GM23338 (cell line): ENCODE data around the gene TBC1D2B. TPM values are rescaled to one million over a fixed set of nuclear protein-coding genes. Genes with fewer than 3 reads are reported as not detected.
A peak's percentile ranks its signal among the peaks of the same experiment; 100 is the strongest.
"Not testable (repeated sequence)": the region's sequence is repeated elsewhere in the genome, so short reads cannot be mapped to it uniquely, and the experiment has no call there.

Experiments used
- ATAC-seq: fragments of 200-7000 bp; cut with Tn5 transposase; 3 replicates; pipeline ENCODE4 v1.9.1; 2020
- DNase-seq: peaks from one replicate; pipeline ENCODE4 v3.0.0-alpha.2; 2015; ENCODE audit warnings: low spot score
- H2AFZ ChIP-seq: fragments of 200-600 bp; sonication (generic); 2 replicates; pipeline ENCODE4 v1.8.0; 2016; ENCODE audit warnings: antibody characterized with exemption, mild to moderate bottlenecking, moderate library complexity
- H3F3A ChIP-seq: fragments of 200-600 bp; sonication (generic); replicated peaks from 2 replicates; pipeline ENCODE4 v1.8.0; 2017; ENCODE audit warnings: antibody characterized with exemption, mixed run types, low read depth
- H3K27ac ChIP-seq: fragments of 200-600 bp; sonication (generic); 2 replicates; pipeline ENCODE4 v1.6.1; 2016; ENCODE audit warnings: low read depth
- H3K27me3 ChIP-seq: fragments of 200-600 bp; sonication (generic); 2 replicates; pipeline ENCODE4 v1.8.0; 2016; ENCODE audit warnings: mild to moderate bottlenecking, mixed run types, moderate library complexity; ENCODE audit not compliant: insufficient read depth
- H3K36me3 ChIP-seq: fragments of 200-600 bp; sonication (generic); 2 replicates; pipeline ENCODE4 v1.8.0; 2016; ENCODE audit warnings: mild to moderate bottlenecking; ENCODE audit not compliant: insufficient read depth
- H3K4me1 ChIP-seq: fragments of 200-600 bp; sonication (generic); 2 replicates; pipeline ENCODE4 v1.8.0; 2016; ENCODE audit warnings: mild to moderate bottlenecking, moderate library complexity; ENCODE audit not compliant: insufficient read depth
- H3K4me2 ChIP-seq: fragments of 200-600 bp; sonication (generic); 2 replicates; pipeline ENCODE4 v1.7.1; 2017; ENCODE audit warnings: mixed run types
- H3K4me3 ChIP-seq: fragments of 200-600 bp; sonication (generic); 2 replicates; pipeline ENCODE4 v1.6.1; 2016; ENCODE audit warnings: mixed run types
- H3K79me2 ChIP-seq: fragments of 200-600 bp; sonication (generic); replicated peaks from 2 replicates; pipeline ENCODE4 v1.8.0; 2017; ENCODE audit warnings: mild to moderate bottlenecking; ENCODE audit not compliant: insufficient read depth
- H3K9me2 ChIP-seq: fragments of 200-600 bp; sonication (generic); 2 replicates; pipeline ENCODE4 v1.8.0; 2017; ENCODE audit not compliant: insufficient read depth
- H4K20me1 ChIP-seq: fragments of 200-600 bp; sonication (generic); replicated peaks from 2 replicates; pipeline ENCODE4 v1.8.0; 2017; ENCODE audit warnings: mild to moderate bottlenecking; ENCODE audit not compliant: insufficient read depth
- H3K27ac Mint-ChIP-seq: 2 replicates; pipeline ENCODE4 v1.8.0; 2020; ENCODE audit warnings: inconsistent platforms, mild to moderate bottlenecking, moderate library complexity, mixed read lengths
- H3K27me3 Mint-ChIP-seq: 3 replicates; pipeline ENCODE4 v1.8.0; 2022; ENCODE audit warnings: low read depth, mild to moderate bottlenecking, moderate library complexity, mixed read lengths, inconsistent platforms; ENCODE audit not compliant: insufficient read depth, poor library complexity
- H3K36me3 Mint-ChIP-seq: 3 replicates; pipeline ENCODE4 v1.8.0; 2021; ENCODE audit warnings: low read depth, mild to moderate bottlenecking, inconsistent platforms, moderate library complexity, mixed read lengths
- H3K4me1 Mint-ChIP-seq: 3 replicates; pipeline ENCODE4 v1.8.0; 2020; ENCODE audit warnings: mild to moderate bottlenecking, inconsistent platforms, mixed read lengths
- H3K4me3 Mint-ChIP-seq: 3 replicates; pipeline ENCODE4 v1.8.0; 2021; ENCODE audit warnings: moderate library complexity, mild to moderate bottlenecking, inconsistent platforms, mixed read lengths
- H3K9me3 Mint-ChIP-seq: 3 replicates; pipeline ENCODE4 v1.8.0; 2020; ENCODE audit warnings: moderate library complexity, mild to moderate bottlenecking, inconsistent platforms, mixed read lengths
- CTCF ChIP-seq, 2 experiments: fragments of 200-600 bp in 1 of 2; sonication (generic) in 1 of 2; conservative IDR thresholded peaks; 2 replicates each; pipeline versions ENCODE4 v1.5.1 to v1.6.1; 2016 to 2017; ENCODE audit warnings: antibody characterized with exemption in 2 of 2, low read depth in 2 of 2, mild to moderate bottlenecking in 2 of 2, moderate library complexity in 1 of 2
- STAT1 ChIP-seq: IDR thresholded peaks from one replicate; pipeline ENCODE4 v1.6.1; 2016; ENCODE audit warnings: antibody characterized with exemption; ENCODE audit not compliant: unreplicated experiment
- ZNF331 ChIP-seq: fragments of 250-450 bp; sonication (Bioruptor Pico); IDR thresholded peaks from 2 replicates; pipeline ENCODE4 v1.5.0; 2020; ENCODE audit warnings: low read depth, mild to moderate bottlenecking, moderate library complexity
- polyA plus RNA-seq: library from polyadenylated mRNA; unstranded; fragments of >200 nt; fragmentation: Nextera tagmentation; extraction: Ambion mirVana; gene quantifications from 2 replicates; pipeline ENCODE4 v1.2.1, GENCODE V29; 2016
- total RNA-seq: library from RNA; depleted of rRNA; stranded (reverse); fragments of >200 nt; shearing (Covaris generic); gene quantifications from 2 replicates; pipeline ENCODE4 v1.2.3, GENCODE V29; 2014
- TF ChIP-seq, protein P1 (sequence below): IDR thresholded peaks from 2 replicates; pipeline ENCODE4 v1.6.1; 2016; ENCODE audit warnings: antibody characterized with exemption

The TBC1D2B gene
- total and polyA plus RNA-seq, 2 experiments from 2014 or later, result 3.6 to 17.8 TPM

DNA sequence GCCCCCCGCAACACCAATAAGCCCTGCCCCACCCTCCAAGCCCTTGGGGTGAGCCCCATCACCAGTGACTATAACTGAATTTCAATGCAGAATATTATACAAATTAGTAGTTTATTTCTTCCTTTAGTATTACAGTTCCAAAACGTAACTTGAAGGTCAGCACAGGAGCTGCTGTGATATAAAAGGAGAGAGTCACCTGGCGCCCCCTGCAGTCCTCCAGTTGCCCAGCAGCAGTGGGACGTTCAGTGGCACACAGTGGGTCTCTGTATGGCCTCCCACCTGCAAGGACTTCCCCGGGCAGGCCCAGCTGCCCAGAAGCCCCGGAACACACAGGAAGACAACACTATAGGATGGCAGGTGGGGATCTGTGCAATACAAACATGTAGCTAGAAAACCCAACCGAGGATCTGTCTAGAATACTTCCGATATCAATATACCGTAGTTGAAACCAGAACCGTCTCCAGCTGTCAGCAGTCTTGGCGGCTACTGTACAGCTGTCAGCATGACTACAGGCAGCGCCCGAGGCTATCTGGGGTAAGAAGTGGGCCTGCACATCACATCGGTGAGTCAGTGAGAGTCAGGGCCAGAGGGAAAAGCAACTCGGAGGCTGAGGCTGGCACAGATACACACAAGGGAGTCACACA lies 82.5 kb downstream of the TBC1D2B start:
- not testable (repeated sequence) for H3K79me2 ChIP-seq, H3K27me3 Mint-ChIP-seq, DNase-seq, H3K27me3 ChIP-seq, H3K36me3 ChIP-seq, H3K9me2 ChIP-seq, H3K4me1 ChIP-seq, H3K27ac Mint-ChIP-seq, H3K27ac ChIP-seq, H3K9me3 Mint-ChIP-seq, H2AFZ ChIP-seq, H3K4me3 ChIP-seq, H4K20me1 ChIP-seq, H3F3A ChIP-seq, H3K4me3 Mint-ChIP-seq, H3K36me3 Mint-ChIP-seq, H3K4me2 ChIP-seq
- ATAC-seq, result peak; percentile 71
- peaks cover 15% of the 10 kb centered on the region for H3K4me1 Mint-ChIP-seq
- peak in 1 of 2 experiments; percentile 61; a peak in 3 of 4 replicates for TF ChIP-seq CTCF (conservative IDR thresholded peaks at IDR 0.05; ENCODE audit: low read depth in 2 of 2)

- not testable (repeated sequence) for H3K36me3 Mint-ChIP-seq, H3K27me3 ChIP-seq, H3K27ac Mint-ChIP-seq, H3K79me2 ChIP-seq, H3K4me2 ChIP-seq, H3F3A ChIP-seq, H3K4me1 ChIP-seq, H3K4me3 Mint-ChIP-seq, ATAC-seq, H3K27ac ChIP-seq, H2AFZ ChIP-seq, H3K4me3 ChIP-seq, H3K9me2 ChIP-seq, H3K9me3 Mint-ChIP-seq, H3K27me3 Mint-ChIP-seq, H3K36me3 ChIP-seq, H4K20me1 ChIP-seq, DNase-seq
- H3K4me1 Mint-ChIP-seq, result peaks cover 15% of the 10 kb centered on the region
Measured at GRCh38 chr15:77993970-77994693, 83.4 kb downstream of the TBC1D2B start.

DNA sequence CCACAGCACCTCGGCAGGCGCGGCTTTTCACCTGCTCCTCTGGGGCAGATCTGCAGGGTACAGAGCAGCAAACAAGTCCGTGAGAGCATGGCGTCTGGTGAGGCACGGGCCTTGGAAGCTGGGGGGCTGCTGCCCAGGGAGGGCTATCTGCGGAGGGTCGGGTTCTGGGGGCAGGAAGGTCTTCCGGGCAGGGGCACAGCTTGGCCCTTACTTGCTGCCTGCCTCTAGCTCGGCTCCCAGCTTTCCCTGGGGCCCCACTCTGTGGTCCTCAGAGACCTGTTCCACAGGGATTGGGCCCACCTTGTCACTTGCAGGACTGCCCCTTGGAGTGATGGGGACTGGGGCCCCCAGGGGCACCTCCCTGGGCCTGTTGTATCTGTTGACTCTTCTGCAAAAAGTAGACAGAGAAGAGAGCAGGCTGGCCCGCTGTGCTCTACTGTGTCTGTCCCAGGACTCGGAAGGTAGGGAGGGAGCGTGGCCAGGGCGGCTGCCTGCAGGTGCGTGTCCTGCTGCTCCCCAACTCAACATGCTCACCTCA lies 84.1 kb downstream of the TBC1D2B start:
- Mint-ChIP-seq H3K27ac (no peak overlapping the region), H3K36me3 (peaks cover 2% of the 10 kb centered on the region; the same call in 1 of the 3 replicates), H3K27me3 (peaks cover 9% of the 10 kb centered on the region), H3K4me3 (no peak overlapping the region; the same call in 2 of the 3 replicates), H3K9me3 (no peaks in the 10 kb centered on the region; the same call in 2 of the 3 replicates), H3K4me1 (peaks cover 15% of the 10 kb centered on the region)
- H3K27ac ChIP-seq, result no peak overlapping the region
- DNase-seq (no peak), ATAC-seq (no peak)
- no peak overlapping the region for H3K4me3 ChIP-seq
- H3K9me2 ChIP-seq, result no peaks in the 10 kb centered on the region
- no peaks in the 10 kb centered on the region for H3K4me1 ChIP-seq
- H3K36me3 ChIP-seq, result no peaks in the 10 kb centered on the region
- H3K79me2 ChIP-seq, result no peaks in the 10 kb centered on the region
- no peaks in the 10 kb centered on the region for H3F3A ChIP-seq
- no peak overlapping the region for H3K4me2 ChIP-seq
- TF ChIP-seq ZNF331 (CRISPR knock-in tag) (no peak), STAT1 (no peak)
- TF ChIP-seq, protein P1, sequence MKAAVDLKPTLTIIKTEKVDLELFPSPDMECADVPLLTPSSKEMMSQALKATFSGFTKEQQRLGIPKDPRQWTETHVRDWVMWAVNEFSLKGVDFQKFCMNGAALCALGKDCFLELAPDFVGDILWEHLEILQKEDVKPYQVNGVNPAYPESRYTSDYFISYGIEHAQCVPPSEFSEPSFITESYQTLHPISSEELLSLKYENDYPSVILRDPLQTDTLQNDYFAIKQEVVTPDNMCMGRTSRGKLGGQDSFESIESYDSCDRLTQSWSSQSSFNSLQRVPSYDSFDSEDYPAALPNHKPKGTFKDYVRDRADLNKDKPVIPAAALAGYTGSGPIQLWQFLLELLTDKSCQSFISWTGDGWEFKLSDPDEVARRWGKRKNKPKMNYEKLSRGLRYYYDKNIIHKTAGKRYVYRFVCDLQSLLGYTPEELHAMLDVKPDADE, result no peak
- H4K20me1 ChIP-seq, result no peaks in the 10 kb centered on the region
- no peak overlapping the region for H2AFZ ChIP-seq
- no peaks in the 10 kb centered on the region for H3K27me3 ChIP-seq
